COLO829 (cell line): Measurements from ENCODE around the gene DZIP1L.
"Not testable (repeated sequence)": the region's sequence is repeated elsewhere in the genome, so short reads cannot be mapped to it uniquely, and the experiment has no call there.

ENCODE experiments used
- DNase-seq: peaks from one replicate; pipeline ENCODE4 v3.0.0; 2012; ENCODE audit warnings: low spot score

Gene DZIP1L

GRCh38 chr3:138113326-138113725, 2.1 kb downstream of the DZIP1L start:
- no peak for DNase-seq

DNA sequence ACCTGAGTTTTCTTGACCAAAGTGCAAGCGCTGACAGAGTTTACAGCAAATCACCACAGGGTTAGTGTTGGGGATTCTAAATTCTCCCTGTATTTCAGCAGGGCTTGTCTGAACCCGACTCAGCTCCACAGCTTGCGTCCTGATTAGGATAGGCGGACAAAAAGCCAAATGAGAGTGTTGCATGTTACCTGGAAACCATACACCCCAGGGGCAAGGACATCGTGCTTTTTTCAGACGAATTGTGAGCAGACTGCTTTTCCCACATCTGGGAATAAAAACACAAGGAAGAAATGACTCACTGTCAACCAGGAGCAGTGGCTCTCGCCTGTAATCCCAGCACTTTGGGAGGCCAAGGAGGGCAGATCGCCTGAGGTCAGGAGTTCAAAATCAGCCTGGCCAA, 3.0 kb downstream of the DZIP1L start:
- DNase-seq: no peak

- DNase-seq: no peak
Measured at GRCh38 chr3:138105598-138105997, 9.8 kb downstream of the DZIP1L start.

GRCh38 chr3:138103466-138103865, 11.9 kb downstream of the DZIP1L start:
- no peak for DNase-seq

- DNase-seq: not testable (repeated sequence)
Measured at GRCh38 chr3:138101351-138101940, 14.0 kb downstream of the DZIP1L start.

- DNase-seq: no peak
Measured at GRCh38 chr3:138099417-138099816, 16.0 kb downstream of the DZIP1L start.

DNA sequence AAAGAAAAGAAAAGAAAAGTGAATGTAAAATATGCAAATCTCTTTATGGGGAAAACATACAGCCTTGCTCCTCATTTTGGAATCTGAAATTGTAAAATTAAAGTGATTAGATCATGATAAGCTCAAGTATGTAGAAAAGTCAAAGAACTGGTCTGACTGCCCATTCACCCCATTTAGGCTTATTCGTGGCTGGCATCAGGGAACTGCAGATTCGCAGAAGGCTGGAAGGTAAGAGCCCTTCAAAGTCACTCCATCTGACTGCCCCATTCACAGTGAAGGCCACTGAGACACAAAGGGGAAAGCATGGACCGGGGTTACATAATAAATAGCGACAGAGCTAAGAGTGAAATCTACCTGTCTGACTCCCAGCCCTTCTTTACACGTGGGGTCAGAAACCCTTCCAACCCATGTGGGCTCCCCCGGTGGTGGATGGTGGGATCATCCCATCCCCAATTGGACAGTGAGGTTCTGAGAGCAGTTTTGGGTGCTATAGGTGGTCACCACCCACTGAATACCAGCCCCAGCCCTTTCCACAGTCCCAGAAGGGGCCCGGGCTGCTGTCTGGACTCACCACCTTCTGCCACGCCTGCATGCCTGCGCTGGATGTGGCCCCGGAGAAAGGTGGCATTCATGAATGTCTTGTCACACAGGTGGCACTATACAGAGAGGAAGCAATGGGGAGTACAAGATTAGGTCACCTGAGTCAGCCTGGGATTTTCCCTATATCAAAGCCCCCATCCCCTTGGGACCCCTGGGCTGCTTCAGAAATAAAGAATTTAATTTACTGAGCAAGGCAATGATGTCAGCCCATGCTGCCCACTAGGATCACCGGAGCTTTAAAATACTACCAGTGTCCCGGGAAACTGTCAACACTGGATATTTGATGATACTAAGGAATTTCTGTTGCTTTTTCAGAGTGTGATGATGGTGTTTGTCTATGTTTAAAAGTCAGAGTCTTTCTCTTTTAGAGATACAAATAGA, 17.9 kb downstream of the DZIP1L start:
- no peak for DNase-seq

- DNase-seq: no peak
Measured at GRCh38 chr3:138093721-138094120, 21.7 kb downstream of the DZIP1L start.

GRCh38 chr3:138092023-138092422, 23.4 kb downstream of the DZIP1L start:
- DNase-seq: no peak

DNA sequence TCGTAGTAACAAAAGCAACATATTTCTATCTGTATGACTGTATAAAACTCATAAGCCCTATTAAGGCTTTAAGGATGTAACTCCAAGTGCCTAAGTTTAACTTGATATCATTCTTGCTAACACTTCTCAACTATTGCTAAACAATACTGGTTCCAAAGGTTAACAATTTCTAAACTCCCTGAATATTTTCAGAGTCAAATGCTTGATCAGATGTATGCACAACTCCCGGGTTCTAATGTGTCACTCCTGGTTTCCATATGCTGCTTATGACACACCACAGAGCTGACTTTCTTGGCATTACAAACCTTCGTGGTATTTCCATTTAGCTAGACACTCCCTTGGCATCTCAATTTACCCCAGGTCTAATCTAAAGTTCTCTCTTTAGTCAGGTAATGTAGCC, 26.3 kb downstream of the DZIP1L start:
- no peak for DNase-seq

GRCh38 chr3:138085745-138086144, 29.7 kb downstream of the DZIP1L start:
- not testable (repeated sequence) for DNase-seq

GRCh38 chr3:138084196-138084595, 31.2 kb downstream of the DZIP1L start:
- DNase-seq: no peak

DNA sequence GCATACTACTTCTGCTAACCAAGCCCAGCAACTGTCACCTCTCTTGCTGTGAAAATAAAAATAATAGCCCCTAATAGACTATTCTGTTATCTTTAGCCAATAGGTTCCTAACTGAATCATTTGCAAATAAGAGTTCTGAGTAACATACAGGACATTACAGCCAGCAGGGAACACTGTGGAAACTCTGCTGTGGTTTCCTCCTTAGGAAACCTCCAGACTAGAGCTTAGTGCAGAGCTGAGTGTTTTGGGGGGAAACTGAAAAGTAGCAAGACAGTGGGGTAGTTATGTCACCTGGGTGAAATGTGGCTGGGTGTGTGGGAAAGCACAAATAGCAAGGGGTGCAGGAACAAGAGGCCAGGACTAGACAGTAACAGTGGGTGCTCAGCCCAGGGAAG, 32.4 kb downstream of the DZIP1L start:
- DNase-seq: no peak

- no peak for DNase-seq
Measured at GRCh38 chr3:138082085-138082991, 33.1 kb downstream of the DZIP1L start.

DNA sequence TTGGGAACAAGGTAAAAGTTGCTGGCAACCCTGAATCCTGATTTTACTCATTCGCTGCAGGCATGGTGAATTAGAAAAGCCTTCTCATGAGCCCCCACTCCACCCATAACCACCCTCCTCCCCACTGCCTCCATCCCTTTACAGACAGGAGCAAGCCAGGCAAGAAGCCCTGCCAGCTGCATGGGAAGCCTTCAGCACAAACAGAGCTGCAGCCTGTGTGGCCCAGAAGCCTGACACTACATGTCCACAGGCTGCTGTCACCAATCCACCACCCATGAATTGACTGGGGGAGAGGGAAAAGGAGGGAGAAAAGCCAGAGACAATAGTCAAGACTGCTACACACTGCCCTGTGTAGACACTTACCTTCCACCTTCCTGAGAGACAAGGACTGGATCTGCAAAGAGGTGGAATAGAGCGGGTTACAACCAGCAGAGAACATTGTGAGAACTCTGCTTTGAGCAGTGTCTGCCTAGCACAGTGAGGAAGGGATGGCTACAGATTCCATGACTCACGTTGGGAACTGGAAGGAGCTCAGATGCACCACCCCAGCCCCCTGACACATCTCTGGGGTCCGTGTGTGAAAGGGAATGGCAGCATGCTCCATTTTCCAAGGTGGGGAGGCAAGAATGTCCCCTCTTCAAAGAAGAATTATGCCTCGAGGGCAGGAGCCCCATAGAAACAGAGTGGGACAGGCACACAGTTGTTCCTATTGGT, 33.9 kb downstream of the DZIP1L start:
- DNase-seq: no peak

DNA sequence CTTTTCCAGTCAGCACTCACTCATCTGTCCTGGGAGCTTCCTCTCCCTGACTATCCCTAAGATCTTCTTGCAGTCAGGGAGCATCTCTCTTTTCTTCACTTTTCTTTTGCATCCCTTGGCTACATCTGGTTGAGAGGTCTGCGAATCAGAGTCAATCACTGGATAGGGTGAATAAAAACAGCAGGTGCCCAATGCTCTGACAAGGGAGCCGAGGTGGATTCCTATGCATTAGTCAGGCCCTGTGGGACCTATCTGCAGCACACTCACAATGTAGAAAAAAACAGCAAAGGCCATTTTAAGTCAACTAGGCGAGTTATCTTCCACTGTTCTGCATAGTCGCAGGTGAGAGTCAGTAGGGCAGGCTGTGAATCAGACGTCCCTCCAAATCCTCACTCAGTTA, 35.5 kb downstream of the DZIP1L start:
- no peak for DNase-seq

- peak; percentile 52 for DNase-seq
Measured at GRCh38 chr3:138078901-138079344, 36.5 kb downstream of the DZIP1L start.

DNA sequence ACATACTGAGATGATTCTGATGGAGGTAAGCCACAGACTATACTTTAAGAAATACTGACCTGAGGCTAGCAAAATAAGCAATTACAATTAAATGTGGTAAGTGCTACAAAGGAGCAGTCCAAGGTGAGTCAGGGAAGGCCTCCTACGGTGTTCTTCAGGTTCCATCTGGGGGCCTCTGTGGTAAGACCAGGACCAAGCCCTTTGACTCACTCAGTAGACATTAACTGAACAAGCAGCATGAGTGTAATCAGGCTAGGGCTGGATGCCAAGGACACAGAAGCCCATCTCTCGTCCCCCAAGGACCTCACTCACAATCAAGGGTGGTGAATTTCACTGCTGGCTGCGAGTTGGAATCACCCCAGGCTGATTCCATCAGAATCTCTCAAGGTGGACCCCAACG, 37.3 kb downstream of the DZIP1L start:
- no peak for DNase-seq

GRCh38 chr3:138072796-138073195, 42.6 kb downstream of the DZIP1L start:
- DNase-seq: no peak

- DNase-seq: no peak
Measured at GRCh38 chr3:138070006-138070405, 45.4 kb downstream of the DZIP1L start.

GRCh38 chr3:138068579-138069174, 46.7 kb downstream of the DZIP1L start:
- peak; percentile 88 for DNase-seq
